Endothelial cell of umbilical vein (primary cell): ENCODE measurements around the gene CHD9. TPM values are rescaled to one million over a fixed set of nuclear protein-coding genes. Genes with fewer than 3 reads are reported as not detected.

Experiments used
- BruUV-seq: library from RNA; stranded (reverse); fragments of 400-500 nt; replicated peaks from 2 replicates; lab custom pipeline; 2021; lab: Mats Ljungman, UMichigan
- CTCF ChIA-PET: fragments of 300-600, 350-600 bp; sonication (Branson Sonifier 250); formaldehyde crosslinking; loops from one replicate; lab custom pipeline; 2021; ENCODE audit warnings: antibody characterized with exemption, inconsistent platforms; lab: Charles Lee
- POLR2A ChIA-PET: fragments of 300-600, 350-600 bp; sonication (Branson Sonifier 250); formaldehyde crosslinking; loops from one replicate; lab custom pipeline; 2021; ENCODE audit warnings: antibody characterized with exemption, inconsistent platforms; lab: Charles Lee
- DNase-seq: peaks from one replicate; pipeline ENCODE4 v3.0.0-alpha.2; 2011; ENCODE audit warnings: low read depth, low spot score
- FAIRE-seq: peaks from 2 replicates; lab custom pipeline; 2011; peaks lifted over from hg19 to GRCh38; lab: Jason Lieb, UNC
- H2AFZ ChIP-seq: 2 replicates; pipeline ENCODE4 v1.6.0; 2012; ENCODE audit warnings: low read depth, low read length, control low read depth, inconsistent platforms
- H3K27ac ChIP-seq: 2 replicates; pipeline ENCODE4 v1.5.1; 2011; ENCODE audit warnings: low read depth, mild to moderate bottlenecking, control low read depth, low read length, moderate library complexity; ENCODE audit not compliant: insufficient read depth
- H3K27me3 ChIP-seq, 2 experiments: 2 replicates each; pipeline versions ENCODE4 v1.6.0 to v1.6.1; 2011; ENCODE audit warnings: low read length in 2 of 2, mixed read lengths in 1 of 2; ENCODE audit not compliant: control insufficient read depth in 2 of 2, insufficient read depth in 2 of 2
- H3K36me3 ChIP-seq, 2 experiments: 2 replicates in 1 of 2; 3 replicates in 1 of 2; pipeline ENCODE4 v1.5.1; 2011; ENCODE audit warnings: low read length in 2 of 2, mild to moderate bottlenecking in 1 of 2, moderate library complexity in 1 of 2; ENCODE audit not compliant: control insufficient read depth in 2 of 2, insufficient read depth in 2 of 2; ENCODE audit errors: extremely low read depth in 1 of 2
- H3K4me1 ChIP-seq: 3 replicates; pipeline ENCODE4 v1.5.1; 2011; ENCODE audit warnings: mild to moderate bottlenecking, low read length; ENCODE audit not compliant: control insufficient read depth, insufficient read depth; ENCODE audit errors: extremely low read depth
- H3K4me2 ChIP-seq: 2 replicates; pipeline ENCODE4 v1.6.1; 2011; ENCODE audit warnings: low read length, control low read depth, mixed read lengths; ENCODE audit not compliant: insufficient read depth
- H3K4me3 ChIP-seq, 3 experiments: fragments of 200-600 bp in 1 of 3; sonication (generic), shearing (Covaris generic) in 1 of 3; replicated peaks in 1 of 3; 2 replicates each; pipeline ENCODE4 v1.5.1; 2011 to 2016; ENCODE audit warnings: control low read depth in 3 of 3, low read length in 3 of 3, mild to moderate bottlenecking in 2 of 3, inconsistent platforms in 1 of 3, low read depth in 1 of 3, moderate library complexity in 1 of 3; ENCODE audit not compliant: insufficient read depth in 1 of 3
- H3K79me2 ChIP-seq: 2 replicates; pipeline ENCODE4 v1.6.0; 2012; ENCODE audit warnings: low read length, inconsistent platforms; ENCODE audit not compliant: control insufficient read depth, insufficient read depth
- H3K9ac ChIP-seq: replicated peaks from 2 replicates; pipeline ENCODE3; 2011; ENCODE audit warnings: low read length, control low read depth; ENCODE audit not compliant: insufficient read depth; ENCODE audit errors: extremely low read depth
- H3K9me1 ChIP-seq: replicated peaks from 3 replicates; pipeline ENCODE4 v1.6.0; 2011; ENCODE audit warnings: mild to moderate bottlenecking, low read length; ENCODE audit not compliant: control insufficient read depth, insufficient read depth; ENCODE audit errors: extremely low read depth
- H3K9me3 ChIP-seq: replicated peaks from 2 replicates; pipeline ENCODE4 v1.5.1; 2012; ENCODE audit warnings: low read length, inconsistent platforms; ENCODE audit not compliant: control insufficient read depth, insufficient read depth
- H4K20me1 ChIP-seq: replicated peaks from 2 replicates; pipeline ENCODE3; 2011; ENCODE audit warnings: mild to moderate bottlenecking, low read length; ENCODE audit not compliant: control insufficient read depth, insufficient read depth; ENCODE audit errors: extremely low read depth
- CTCF ChIP-seq, 2 donors: IDR thresholded peaks; 1 replicate in 1 of 2; 2 replicates in 1 of 2; pipeline ENCODE4 v1.5.1; 2011; ENCODE audit warnings: low read length in 2 of 2, mild to moderate bottlenecking in 2 of 2, moderate library complexity in 2 of 2, control low read depth in 1 of 2, inconsistent platforms in 1 of 2, low read depth in 1 of 2; ENCODE audit not compliant: insufficient read depth in 1 of 2; ENCODE audit errors: extremely low read depth in 1 of 2
- EZH2 ChIP-seq: IDR thresholded peaks from 2 replicates; pipeline ENCODE4 v1.6.1; 2012; ENCODE audit warnings: borderline replicate concordance, low read depth, mild to moderate bottlenecking, moderate library complexity, low read length, inconsistent platforms; ENCODE audit not compliant: severe bottlenecking
- FOS ChIP-seq: IDR thresholded peaks from 2 replicates; pipeline ENCODE4 v1.6.1; 2011; ENCODE audit warnings: mild to moderate bottlenecking, low read length, moderate library complexity, borderline replicate concordance; ENCODE audit not compliant: insufficient read depth
- GATA2 ChIP-seq: IDR thresholded peaks from 2 replicates; pipeline ENCODE4 v1.7.0; 2011; ENCODE audit warnings: low read depth, mild to moderate bottlenecking, moderate library complexity, mixed read lengths, low read length; ENCODE audit not compliant: insufficient read length, insufficient read depth
- JUN ChIP-seq: IDR thresholded peaks from 2 replicates; pipeline ENCODE4 v1.6.1; 2011; ENCODE audit warnings: borderline replicate concordance, low read depth; ENCODE audit not compliant: insufficient read length, insufficient read depth
- MAX ChIP-seq: IDR thresholded peaks from 2 replicates; pipeline ENCODE4 v1.6.1; 2011; ENCODE audit not compliant: insufficient read depth, insufficient read length
- MYC ChIP-seq: IDR thresholded peaks from one replicate; pipeline ENCODE4 v1.6.1; 2011; ENCODE audit warnings: mild to moderate bottlenecking, low read depth, low read length
- POLR2A ChIP-seq: IDR thresholded peaks from 2 replicates; pipeline ENCODE4 v1.6.1; 2012; ENCODE audit warnings: low read depth, mild to moderate bottlenecking, control low read depth, low read length
- POLR2AphosphoS5 ChIP-seq: IDR thresholded peaks from 2 replicates; pipeline ENCODE4 v1.6.1; 2012; ENCODE audit warnings: low read depth, mild to moderate bottlenecking, control low read depth, low read length, moderate library complexity; ENCODE audit not compliant: insufficient read depth
- dilution Hi-C: fragments of 300-500 bp; cut with MboI; formaldehyde crosslinking; loops from one replicate; pipeline ENCODE4 v1.15.0; 2019; ENCODE audit warnings: low sequenced_read_pairs; ENCODE audit not compliant: extremely low pct_ligation_motif_present
- intact Hi-C: fragments of 100-400 bp; cut with micrococcal nuclease; formaldehyde crosslinking; loops from one replicate; pipeline ENCODE4 v1.10.0; 2022
- polyA plus RNA-seq, 4 experiments: library from polyadenylated mRNA; depleted of rRNA in 3 of 4; stranded (reverse) in 3 of 4; unstranded in 1 of 4; fragments of >200 nt; gene quantifications; 2 replicates each; pipeline versions ENCODE4 v1.2.1 to v1.2.3, GENCODE V29; 2011 to 2012; ENCODE audit warnings: missing spikeins in 1 of 4
- total RNA-seq: library from RNA; stranded (reverse); gene quantifications from 2 replicates; pipeline ENCODE4 v1.2.3, GENCODE V29; 2021

CHD9 gene
- total and polyA plus RNA-seq, 2 donors (not counting 3 experiments of a cell fraction or from before 2014, with no cell fraction given) = 9.9 to 59.2 TPM

DNA sequence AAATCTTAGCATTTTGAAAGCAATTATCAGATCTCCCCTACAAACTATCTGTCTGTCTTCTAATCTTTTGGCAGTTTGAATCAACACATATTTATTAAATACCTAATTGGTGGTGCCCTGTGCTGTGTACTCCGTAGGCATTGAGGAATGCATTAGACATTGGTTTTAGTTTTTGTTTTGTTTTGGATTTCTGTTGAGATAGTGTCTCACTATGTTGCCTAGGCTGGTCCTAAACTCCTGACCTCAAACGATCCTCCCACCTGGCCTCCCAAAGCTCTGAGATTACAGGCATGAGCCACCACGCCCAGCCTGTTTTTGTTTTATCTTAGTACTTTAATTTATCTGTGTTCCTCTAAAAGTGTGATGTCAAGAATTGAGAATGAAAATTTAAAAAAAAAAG, 254.7 kb downstream of the CHD9 start:
- no peak for FAIRE-seq
- POLR2A ChIA-PET = no interaction called here

More for the DNA sequence above, 254.7 kb downstream of the CHD9 start:
- Histone ChIP-seq H3K4me3 (no peak overlapping the region), H3K36me3 (peaks cover 13 to 21% of the 10 kb centered on the region in 2 experiments), H4K20me1 (no peaks in the 10 kb centered on the region), H3K79me2 (no peaks in the 10 kb centered on the region), H3K9ac (no peak overlapping the region), H3K4me1 (no peaks in the 10 kb centered on the region), H3K27me3 (no peaks in the 10 kb centered on the region), H3K27ac (no peak overlapping the region), H2AFZ (no peak overlapping the region), H3K9me3 (no peaks in the 10 kb centered on the region), H3K9me1 (no peaks in the 10 kb centered on the region), H3K4me2 (no peak overlapping the region)
- DNase-seq = no peak
- CTCF ChIA-PET = no interaction called here
- no TSS peak for BruUV-seq
- intact Hi-C loops = no loop called here
- dilution Hi-C loops = no loop called here
- TF ChIP-seq POLR2A = no peak
- no peak for TF ChIP-seq FOS
- no peak for TF ChIP-seq MAX
- TF ChIP-seq MYC = no peak
- no peak for TF ChIP-seq EZH2
- no peak for TF ChIP-seq POLR2AphosphoS5
- TF ChIP-seq CTCF (IDR thresholded peaks at IDR 0.05; ENCODE audit: extremely low read depth in 1 of 2, insufficient read depth in 1 of 2, low read depth in 1 of 2, low read length in 2 of 2) = no peak
- TF ChIP-seq GATA2 = no peak
- no peak for TF ChIP-seq JUN
